Activated T-helper 1 cell treated with Interleukin-2 at 50 U/mL for 16 hours (primary cell): ENCODE data around the gene BRIX1.
"Not testable (repeated sequence)": the region's sequence is repeated elsewhere in the genome, so short reads cannot be mapped to it uniquely, and the experiment has no call there.

Experiments
- DNase-seq: peaks from one replicate; pipeline ENCODE4 v3.0.0-alpha.2; 2020; ENCODE audit warnings: low read depth

Gene BRIX1

GRCh38 chr5:34967540-34967939, 52.0 kb downstream of the BRIX1 start:
- DNase-seq = no peak

- no peak for DNase-seq
These were observed 52.7 kb downstream of the BRIX1 start for GRCh38 chr5:34968258-34968657.

DNA sequence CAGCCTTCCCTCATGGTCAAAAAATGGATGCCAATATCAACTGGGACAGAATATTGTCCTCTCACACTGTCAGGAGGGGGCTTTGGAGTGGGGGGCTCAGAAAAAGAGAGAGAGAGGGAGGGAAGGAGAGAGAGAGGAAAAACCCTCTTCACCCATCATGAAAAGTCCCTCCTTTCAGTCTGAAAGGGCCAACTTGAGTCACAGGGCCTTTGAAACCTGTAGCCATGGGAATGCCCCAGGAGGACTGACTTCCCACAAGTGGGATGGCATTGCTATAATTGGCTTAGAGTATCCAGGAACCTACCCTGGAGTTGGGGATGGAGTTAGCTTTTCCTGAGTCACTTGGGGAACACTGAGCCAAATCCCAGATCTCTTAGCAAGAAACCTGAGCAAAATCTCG, 55.0 kb downstream of the BRIX1 start:
- no peak for DNase-seq

- not testable (repeated sequence) for DNase-seq
These were observed 56.1 kb downstream of the BRIX1 start for GRCh38 chr5:34971655-34972054.
